ENCODE data around the gene ASGR1. TPM values are rescaled to one million over a fixed set of nuclear protein-coding genes. Genes with fewer than 3 reads are reported as not detected.

ASGR1 gene
- total RNA-seq, 2 donors from 2014 or later, result 6.8 to 14.2 TPM

- H3K4me3 ChIP-seq (ENCODE audit: low read length), result no peak overlapping the region
- H3K4me1 ChIP-seq (ENCODE audit: control insufficient read depth, insufficient read depth, low read length), result no peaks in the 10 kb centered on the region
- H3K36me3 ChIP-seq (ENCODE audit: control insufficient read depth, insufficient read depth, low read length), result no peaks in the 10 kb centered on the region
- no peak for TF ChIP-seq CTCF (conservative IDR thresholded peaks at IDR 0.05)
- H3K27ac ChIP-seq (ENCODE audit: low read depth, low read length), result no peak overlapping the region
- Mint-ChIP-seq H3K9me3 (no peaks in the 10 kb centered on the region), H3K36me3 (ENCODE audit: low read depth) (no peaks in the 10 kb centered on the region), H3K4me3 (no peak overlapping the region), H3K27ac (peak overlapping the region; percentile 31), H3K4me1 (peaks cover 27% of the 10 kb centered on the region), H3K27me3 (ENCODE audit: insufficient read depth) (peaks cover 6% of the 10 kb centered on the region)
- H3K27me3 ChIP-seq (ENCODE audit: control insufficient read depth, insufficient read depth, low read length, poor library complexity, severe bottlenecking), result no peaks in the 10 kb centered on the region
- H3K9ac ChIP-seq (ENCODE audit: extremely low read depth, low read length, poor library complexity, severe bottlenecking), result no peak overlapping the region
- no peak for DNase-seq
- WGBS, 2 experiments (ENCODE audit: insufficient coverage in 1 of 2, insufficient read length in 1 of 2), result 79 to 92% methylated on average over 5 of the region's 5 CpGs
- H3K9me3 ChIP-seq (ENCODE audit: control insufficient read depth, low read length), result no peaks in the 10 kb centered on the region
Measured at GRCh38 chr17:7131423-7131791, 47.8 kb downstream of the ASGR1 start.

- H3K9me3 Mint-ChIP-seq, result no peaks in the 10 kb centered on the region
- Histone ChIP-seq H3K4me1 (ENCODE audit: control insufficient read depth, insufficient read depth, low read length) (no peaks in the 10 kb centered on the region), H3K4me3 (ENCODE audit: low read length) (no peak overlapping the region), H3K9me3 (ENCODE audit: control insufficient read depth, low read length) (no peaks in the 10 kb centered on the region), H3K27ac (ENCODE audit: low read depth, low read length) (no peak overlapping the region), H3K27me3 (ENCODE audit: control insufficient read depth, insufficient read depth, low read length, poor library complexity, severe bottlenecking) (no peaks in the 10 kb centered on the region), H3K9ac (ENCODE audit: extremely low read depth, low read length, poor library complexity, severe bottlenecking) (no peak overlapping the region), H3K36me3 (ENCODE audit: control insufficient read depth, insufficient read depth, low read length) (no peaks in the 10 kb centered on the region)
- peak; percentile 76 for DNase-seq
- H3K4me3 Mint-ChIP-seq, result no peak overlapping the region
- H3K4me1 Mint-ChIP-seq, result peaks cover 27% of the 10 kb centered on the region
- H3K27me3 Mint-ChIP-seq (ENCODE audit: insufficient read depth), result peaks cover 5% of the 10 kb centered on the region
- 72 to 76% methylated on average over 3 to 11 of the region's 11 CpGs for WGBS, 2 experiments (ENCODE audit: insufficient coverage in 1 of 2, insufficient read length in 1 of 2)
- no peak for TF ChIP-seq CTCF (conservative IDR thresholded peaks at IDR 0.05)
- H3K36me3 Mint-ChIP-seq (ENCODE audit: low read depth), result no peaks in the 10 kb centered on the region
- H3K27ac Mint-ChIP-seq, result peak overlapping the region; percentile 31
Measured at GRCh38 chr17:7130621-7131422, 48.3 kb downstream of the ASGR1 start.

DNA sequence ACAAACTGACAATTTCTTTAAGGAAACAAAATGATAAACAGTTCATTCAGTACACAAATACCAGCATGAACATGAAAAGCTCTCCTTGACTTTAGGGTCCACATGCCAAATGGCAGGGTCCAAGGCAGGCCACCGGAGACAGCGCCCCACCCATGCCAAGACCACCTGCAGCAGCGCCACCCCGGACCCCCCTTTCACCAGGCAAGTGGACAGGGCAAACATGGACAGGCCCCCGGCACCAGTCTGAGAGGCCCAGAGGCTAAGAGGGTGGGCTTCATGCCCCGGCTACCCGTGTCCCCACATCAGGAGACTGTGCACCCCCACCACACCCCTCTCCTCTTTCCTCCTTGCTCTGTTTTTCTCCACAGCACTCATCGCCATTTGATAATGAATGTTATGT is 49.9 kb downstream of the ASGR1 start:
- Histone ChIP-seq H3K9ac (ENCODE audit: extremely low read depth, low read length, poor library complexity, severe bottlenecking) (no peak overlapping the region), H3K4me1 (ENCODE audit: control insufficient read depth, insufficient read depth, low read length) (no peaks in the 10 kb centered on the region), H3K9me3 (ENCODE audit: control insufficient read depth, low read length) (no peaks in the 10 kb centered on the region), H3K27me3 (ENCODE audit: control insufficient read depth, insufficient read depth, low read length, poor library complexity, severe bottlenecking) (no peaks in the 10 kb centered on the region), H3K27ac (ENCODE audit: low read depth, low read length) (no peak overlapping the region), H3K36me3 (ENCODE audit: control insufficient read depth, insufficient read depth, low read length) (no peaks in the 10 kb centered on the region), H3K4me3 (ENCODE audit: low read length) (no peak overlapping the region)
- Mint-ChIP-seq H3K36me3 (ENCODE audit: low read depth) (no peaks in the 10 kb centered on the region), H3K9me3 (no peaks in the 10 kb centered on the region), H3K4me1 (peaks cover 25% of the 10 kb centered on the region), H3K27ac (no peak overlapping the region), H3K27me3 (ENCODE audit: insufficient read depth) (peaks cover 2% of the 10 kb centered on the region), H3K4me3 (no peak overlapping the region)
- 87 to 100% methylated on average over 4 to 8 of the region's 8 CpGs for WGBS, 2 experiments (ENCODE audit: insufficient coverage in 1 of 2, insufficient read length in 1 of 2)
- no peak for TF ChIP-seq CTCF (conservative IDR thresholded peaks at IDR 0.05)
- no peak for DNase-seq

Measured in endodermal cell (in vitro differentiated cells).